ENCODE measurements around the gene CREG2.

- TF ChIP-seq POLR2A (IDR thresholded peaks at IDR 0.05) (no peak), CTCF (IDR thresholded peaks at IDR 0.05) (no peak)
These were observed 40.4 kb downstream of the CREG2 start for GRCh38 chr2:101346909-101347308.

Data from lower leg skin (tissue), 3 donors.